IPS-18a (cell line): ENCODE results near the gene ANKRD33.

ENCODE experiments used
- H3K27ac ChIP-seq: one replicate; pipeline ENCODE4 v1.5.1; 2013; ENCODE audit warnings: low read length
- H3K27me3 ChIP-seq: one replicate; pipeline ENCODE4 v1.6.1; 2013; ENCODE audit warnings: mild to moderate bottlenecking, low read length; ENCODE audit not compliant: control insufficient read depth, insufficient read depth
- H3K36me3 ChIP-seq: one replicate; pipeline ENCODE4 v1.6.1; 2013; ENCODE audit warnings: low read depth, low read length; ENCODE audit not compliant: control insufficient read depth
- H3K4me1 ChIP-seq: one replicate; pipeline ENCODE4 v1.6.1; 2013; ENCODE audit warnings: low read depth, low read length; ENCODE audit not compliant: control insufficient read depth
- H3K4me3 ChIP-seq: one replicate; pipeline ENCODE4 v1.5.1; 2013; ENCODE audit warnings: low read length
- H3K9ac ChIP-seq: one replicate; pipeline ENCODE4 v1.6.1; 2013; ENCODE audit warnings: mild to moderate bottlenecking, low read length, moderate library complexity
- H3K9me3 ChIP-seq: one replicate; pipeline ENCODE4 v1.6.1; 2013; ENCODE audit warnings: low read depth, low read length; ENCODE audit not compliant: control insufficient read depth

The ANKRD33 gene

GRCh38 chr12:51863933-51864832 is 23.7 kb upstream of the ANKRD33 start:
- Histone ChIP-seq H3K9ac (peak overlapping the region; percentile 67), H3K36me3 (no peaks in the 10 kb centered on the region), H3K27me3 (peaks cover 35% of the 10 kb centered on the region), H3K27ac (peak overlapping the region; percentile 15), H3K4me3 (peak overlapping the region; percentile 49), H3K9me3 (no peaks in the 10 kb centered on the region), H3K4me1 (peaks cover 27% of the 10 kb centered on the region)

- H3K27ac ChIP-seq, result no peak overlapping the region
- H3K9me3 ChIP-seq, result no peaks in the 10 kb centered on the region
- peak overlapping the region; percentile 49 for H3K4me3 ChIP-seq
- peak overlapping the region; percentile 67 for H3K9ac ChIP-seq
- peaks cover 33% of the 10 kb centered on the region for H3K4me1 ChIP-seq
- no peaks in the 10 kb centered on the region for H3K36me3 ChIP-seq
- peaks cover 43% of the 10 kb centered on the region for H3K27me3 ChIP-seq
Measured at GRCh38 chr12:51864833-51865670, 22.9 kb upstream of the ANKRD33 start.

- Histone ChIP-seq H3K9me3 (no peaks in the 10 kb centered on the region), H3K9ac (no peak overlapping the region), H3K4me3 (peak overlapping the region; percentile 23), H3K27ac (no peak overlapping the region), H3K36me3 (no peaks in the 10 kb centered on the region), H3K4me1 (peaks cover 37% of the 10 kb centered on the region), H3K27me3 (peaks cover 50% of the 10 kb centered on the region)
Measured at GRCh38 chr12:51865757-51866270, 22.1 kb upstream of the ANKRD33 start.

GRCh38 chr12:51866324-51866723 is 21.6 kb upstream of the ANKRD33 start:
- peaks cover 52% of the 10 kb centered on the region for H3K27me3 ChIP-seq
- no peak overlapping the region for H3K9ac ChIP-seq
- H3K36me3 ChIP-seq, result no peaks in the 10 kb centered on the region
- H3K4me3 ChIP-seq, result peak overlapping the region; percentile 23
- H3K27ac ChIP-seq, result no peak overlapping the region
- no peaks in the 10 kb centered on the region for H3K9me3 ChIP-seq
- peaks cover 37% of the 10 kb centered on the region for H3K4me1 ChIP-seq

- peaks cover 52% of the 10 kb centered on the region for H3K27me3 ChIP-seq
- peaks cover 38% of the 10 kb centered on the region for H3K4me1 ChIP-seq
Measured at GRCh38 chr12:51866762-51867161, 21.1 kb upstream of the ANKRD33 start.

GRCh38 chr12:51867371-51867770 is 20.5 kb upstream of the ANKRD33 start:
- no peak overlapping the region for H3K27ac ChIP-seq

More at GRCh38 chr12:51866762-51867161, 21.1 kb upstream of the ANKRD33 start:
- Histone ChIP-seq H3K27ac (no peak overlapping the region), H3K4me3 (no peak overlapping the region), H3K36me3 (no peaks in the 10 kb centered on the region), H3K9ac (no peak overlapping the region), H3K9me3 (no peaks in the 10 kb centered on the region)

GRCh38 chr12:51867796-51868428 is 20.0 kb upstream of the ANKRD33 start:
- peaks cover 40% of the 10 kb centered on the region for H3K4me1 ChIP-seq
- no peaks in the 10 kb centered on the region for H3K36me3 ChIP-seq
- peaks cover 52% of the 10 kb centered on the region for H3K27me3 ChIP-seq

More at GRCh38 chr12:51867371-51867770, 20.5 kb upstream of the ANKRD33 start:
- Histone ChIP-seq H3K4me3 (no peak overlapping the region), H3K9ac (no peak overlapping the region), H3K4me1 (peaks cover 42% of the 10 kb centered on the region), H3K36me3 (no peaks in the 10 kb centered on the region), H3K9me3 (no peaks in the 10 kb centered on the region), H3K27me3 (peaks cover 52% of the 10 kb centered on the region)

GRCh38 chr12:51868821-51869495 is 18.9 kb upstream of the ANKRD33 start:
- Histone ChIP-seq H3K9ac (peak overlapping the region; percentile 24), H3K9me3 (no peaks in the 10 kb centered on the region), H3K27ac (no peak overlapping the region), H3K27me3 (peaks cover 52% of the 10 kb centered on the region), H3K4me3 (peak overlapping the region; percentile 73), H3K36me3 (no peaks in the 10 kb centered on the region), H3K4me1 (peaks cover 38% of the 10 kb centered on the region)

More at GRCh38 chr12:51867796-51868428, 20.0 kb upstream of the ANKRD33 start:
- Histone ChIP-seq H3K27ac (no peak overlapping the region), H3K4me3 (no peak overlapping the region), H3K9me3 (no peaks in the 10 kb centered on the region), H3K9ac (no peak overlapping the region)

GRCh38 chr12:51869496-51869865 is 18.4 kb upstream of the ANKRD33 start:
- H3K27ac ChIP-seq, result no peak overlapping the region
- no peaks in the 10 kb centered on the region for H3K9me3 ChIP-seq
- peaks cover 52% of the 10 kb centered on the region for H3K27me3 ChIP-seq
- peak overlapping the region; percentile 24 for H3K9ac ChIP-seq
- H3K4me3 ChIP-seq, result peak overlapping the region; percentile 73
- H3K4me1 ChIP-seq, result peaks cover 38% of the 10 kb centered on the region
- H3K36me3 ChIP-seq, result no peaks in the 10 kb centered on the region

GRCh38 chr12:51869931-51870330 is 18.0 kb upstream of the ANKRD33 start:
- H3K4me3 ChIP-seq, result peak overlapping the region; percentile 73
- H3K27ac ChIP-seq, result no peak overlapping the region
- peak overlapping the region; percentile 24 for H3K9ac ChIP-seq
- no peaks in the 10 kb centered on the region for H3K9me3 ChIP-seq
- no peaks in the 10 kb centered on the region for H3K36me3 ChIP-seq
- H3K4me1 ChIP-seq, result peaks cover 33% of the 10 kb centered on the region
- peaks cover 52% of the 10 kb centered on the region for H3K27me3 ChIP-seq
